Upper lobe of right lung (tissue), 1 donor: Measurements from ENCODE around the gene GREB1. TPM values are rescaled to one million over a fixed set of nuclear protein-coding genes. Genes with fewer than 3 reads are reported as not detected.

Source experiments
- ATAC-seq: fragments of 200-7000 bp; cut with Tn5 transposase; one replicate; pipeline ENCODE4 v1.9.1; 2020; ENCODE audit warnings: mild to moderate bottlenecking, moderate library complexity
- DNase-seq: peaks from one replicate; pipeline ENCODE4 v3.0.0-alpha.2; 2020
- H3K27ac ChIP-seq: fragments of 200-600 bp; one replicate; pipeline ENCODE4 v1.8.0; 2022
- H3K27me3 ChIP-seq: fragments of 200-600 bp; one replicate; pipeline ENCODE4 v1.8.0; 2022; ENCODE audit warnings: mild to moderate bottlenecking
- H3K36me3 ChIP-seq: fragments of 200-600 bp; one replicate; pipeline ENCODE4 v1.8.0; 2022
- H3K4me1 ChIP-seq: fragments of 200-600 bp; one replicate; pipeline ENCODE4 v1.8.0; 2022
- H3K4me3 ChIP-seq: fragments of 200-600 bp; one replicate; pipeline ENCODE4 v1.8.0; 2022; ENCODE audit warnings: mild to moderate bottlenecking
- H3K9me3 ChIP-seq: fragments of 200-600 bp; one replicate; pipeline ENCODE4 v1.8.0; 2022
- CTCF ChIP-seq: fragments of 200-600 bp; IDR thresholded peaks from one replicate; pipeline ENCODE4 v1.8.0; 2022; ENCODE audit warnings: antibody characterized with exemption
- intact Hi-C: fragments of 100-400 bp; cut with DNase I; formaldehyde crosslinking; loops from one replicate; pipeline ENCODE4 v1.11.0; 2022
- total RNA-seq: library from RNA; stranded (reverse); fragmentation: NEBNext Ultra II Directional; extraction: Animal tissue kit (Norgen Biotek cat#: 25700); gene quantifications from one replicate; pipeline ENCODE4 v1.2.1, GENCODE V29; 2021
- donor health status: DM: no; HTN: yes; CAD: no; lungs with severe emphysema.

GREB1 gene
- total RNA-seq, 1 donor from 2014 or later = 0.90 TPM

GRCh38 chr2:11651856-11652548, 118.2 kb downstream of the GREB1 start:
- intact Hi-C loops = no loop called here
- H3K27me3 ChIP-seq = no peaks in the 10 kb centered on the region
- no peaks in the 10 kb centered on the region for H3K4me1 ChIP-seq
- H3K9me3 ChIP-seq = no peaks in the 10 kb centered on the region
- DNase-seq (no peak), ATAC-seq (no peak)
- no peak for TF ChIP-seq CTCF
- no peak overlapping the region for H3K4me3 ChIP-seq
- no peak overlapping the region for H3K27ac ChIP-seq
- no peaks in the 10 kb centered on the region for H3K36me3 ChIP-seq

GRCh38 chr2:11652553-11652952, 118.7 kb downstream of the GREB1 start:
- Histone ChIP-seq H3K27me3 (no peaks in the 10 kb centered on the region), H3K27ac (no peak overlapping the region), H3K9me3 (no peaks in the 10 kb centered on the region), H3K4me1 (no peaks in the 10 kb centered on the region), H3K4me3 (no peak overlapping the region), H3K36me3 (no peaks in the 10 kb centered on the region)
- no peak for ATAC-seq
- TF ChIP-seq CTCF = no peak
- DNase-seq = no peak
- intact Hi-C loops = no loop called here

- no peaks in the 10 kb centered on the region for H3K4me1 ChIP-seq
- no peaks in the 10 kb centered on the region for H3K9me3 ChIP-seq
- DNase-seq = no peak
- no peak overlapping the region for H3K27ac ChIP-seq
- TF ChIP-seq CTCF = no peak
- intact Hi-C loops = no loop called here
- no peak overlapping the region for H3K4me3 ChIP-seq
- no peaks in the 10 kb centered on the region for H3K27me3 ChIP-seq
- ATAC-seq = no peak
- H3K36me3 ChIP-seq = no peaks in the 10 kb centered on the region
Observed at GRCh38 chr2:11655495-11655894, 121.7 kb downstream of the GREB1 start.

GRCh38 chr2:11656252-11656651, 122.4 kb downstream of the GREB1 start:
- H3K36me3 ChIP-seq = no peaks in the 10 kb centered on the region
- intact Hi-C loops = no loop called here
- H3K27ac ChIP-seq = no peak overlapping the region
- no peaks in the 10 kb centered on the region for H3K4me1 ChIP-seq
- DNase-seq (no peak), ATAC-seq (no peak)
- H3K4me3 ChIP-seq = no peak overlapping the region
- H3K9me3 ChIP-seq = no peaks in the 10 kb centered on the region
- TF ChIP-seq CTCF = no peak
- H3K27me3 ChIP-seq = peaks cover under 1% of the 10 kb centered on the region

- Histone ChIP-seq H3K36me3 (no peaks in the 10 kb centered on the region), H3K4me1 (no peaks in the 10 kb centered on the region), H3K4me3 (no peak overlapping the region), H3K27me3 (peaks cover 4% of the 10 kb centered on the region), H3K27ac (no peak overlapping the region), H3K9me3 (no peaks in the 10 kb centered on the region)
- no peak for TF ChIP-seq CTCF
- DNase-seq (no peak), ATAC-seq (peak; percentile 20)
- intact Hi-C loops = no loop called here
Observed at GRCh38 chr2:11656671-11657101, 122.8 kb downstream of the GREB1 start.

GRCh38 chr2:11657195-11657594, 123.3 kb downstream of the GREB1 start:
- Histone ChIP-seq H3K4me1 (no peaks in the 10 kb centered on the region), H3K27ac (no peak overlapping the region), H3K36me3 (no peaks in the 10 kb centered on the region), H3K27me3 (peaks cover 9% of the 10 kb centered on the region), H3K4me3 (no peak overlapping the region), H3K9me3 (no peaks in the 10 kb centered on the region)
- intact Hi-C loops = no loop called here
- ATAC-seq (no peak), DNase-seq (no peak)
- TF ChIP-seq CTCF = no peak
